ENCODE data around the gene TEAD2.

Gene TEAD2

GRCh38 chr19:49347191-49347590 is 15.0 kb downstream of the TEAD2 start:
- no peaks in the 10 kb centered on the region for H3K9me3 ChIP-seq
- H3K4me1 ChIP-seq, result no peaks in the 10 kb centered on the region
- no peak for DNase-seq
- no peak for TF ChIP-seq CTCF (IDR thresholded peaks at IDR 0.05; ENCODE audit: low read depth, low read length)
- H3K36me3 ChIP-seq, result no peaks in the 10 kb centered on the region
- H3K27me3 ChIP-seq, result no peaks in the 10 kb centered on the region
- H3K4me3 ChIP-seq (ENCODE audit: low read depth, low read length), result no peak overlapping the region

GRCh38 chr19:49344505-49345423 is 17.5 kb downstream of the TEAD2 start:
- TF ChIP-seq CTCF (IDR thresholded peaks at IDR 0.05; ENCODE audit: low read depth, low read length), result no peak
- H3K36me3 ChIP-seq, result no peaks in the 10 kb centered on the region
- no peak overlapping the region for H3K4me3 ChIP-seq (ENCODE audit: low read depth, low read length)

GRCh38 chr19:49343123-49343522 is 19.1 kb downstream of the TEAD2 start:
- TF ChIP-seq CTCF (IDR thresholded peaks at IDR 0.05; ENCODE audit: low read depth, low read length), result no peak
- Histone ChIP-seq H3K27me3 (no peaks in the 10 kb centered on the region), H3K36me3 (no peaks in the 10 kb centered on the region), H3K4me3 (ENCODE audit: low read depth, low read length) (no peak overlapping the region), H3K4me1 (no peaks in the 10 kb centered on the region; the same call in 1 of the 2 replicates), H3K9me3 (no peaks in the 10 kb centered on the region; the same call in 1 of the 2 replicates)
- no peak for DNase-seq

More at GRCh38 chr19:49344505-49345423, 17.5 kb downstream of the TEAD2 start:
- no peaks in the 10 kb centered on the region for H3K27me3 ChIP-seq
- H3K9me3 ChIP-seq, result no peaks in the 10 kb centered on the region; the same call in 1 of the 2 replicates
- no peaks in the 10 kb centered on the region for H3K4me1 ChIP-seq
- no peak for DNase-seq

- Histone ChIP-seq H3K4me3 (ENCODE audit: low read depth, low read length) (no peak overlapping the region), H3K4me1 (no peaks in the 10 kb centered on the region; the same call in 1 of the 2 replicates), H3K36me3 (no peaks in the 10 kb centered on the region), H3K9me3 (no peaks in the 10 kb centered on the region; the same call in 1 of the 2 replicates), H3K27me3 (no peaks in the 10 kb centered on the region)
- no peak for TF ChIP-seq CTCF (IDR thresholded peaks at IDR 0.05; ENCODE audit: low read depth, low read length)
- no peak for DNase-seq
Observed at GRCh38 chr19:49342291-49342721, 19.9 kb downstream of the TEAD2 start.

- TF ChIP-seq CTCF (IDR thresholded peaks at IDR 0.05; ENCODE audit: low read depth, low read length), result no peak
- no peaks in the 10 kb centered on the region; the same call in 1 of the 2 replicates for H3K9me3 ChIP-seq
- H3K36me3 ChIP-seq, result no peaks in the 10 kb centered on the region
- DNase-seq, result no peak
- H3K27me3 ChIP-seq, result no peaks in the 10 kb centered on the region
- no peak overlapping the region for H3K4me3 ChIP-seq (ENCODE audit: low read depth, low read length)
- H3K4me1 ChIP-seq, result no peaks in the 10 kb centered on the region; the same call in 1 of the 2 replicates
Observed at GRCh38 chr19:49340865-49341718, 21.1 kb downstream of the TEAD2 start.
